Stimulated activated CD8-positive, alpha-beta memory T cell treated with anti-CD3 and anti-CD28 coated beads, Interleukin-12 subunit alpha, Interleukin-12 subunit beta, amount 100 ng/mL, for 24 hours (primary cell): ENCODE results near the gene ICOSLG.
"Not testable (repeated sequence)": the region's sequence is repeated elsewhere in the genome, so short reads cannot be mapped to it uniquely, and the experiment has no call there.

Experiments
- DNase-seq: peaks from one replicate; pipeline ENCODE4 v3.0.0-alpha.2; 2020; ENCODE audit errors: extremely low read depth

The ICOSLG gene

GRCh38 chr21:44181506-44181905 is 59.2 kb downstream of the ICOSLG start:
- DNase-seq: not testable (repeated sequence)

GRCh38 chr21:44176127-44176526 is 64.6 kb downstream of the ICOSLG start:
- not testable (repeated sequence) for DNase-seq

GRCh38 chr21:44175189-44175588 is 65.6 kb downstream of the ICOSLG start:
- DNase-seq: not testable (repeated sequence)
